Large intestine (tissue), 3 donors: ENCODE results near the gene CEP55. TPM values are rescaled to one million over a fixed set of nuclear protein-coding genes. Genes with fewer than 3 reads are reported as not detected.
"Not testable (repeated sequence)": the region's sequence is repeated elsewhere in the genome, so short reads cannot be mapped to it uniquely, and the experiment has no call there.

Experiments used
- DNase-seq, 2 donors: peaks; one replicate each; pipeline versions ENCODE4 v3.0.0 to v3.0.0-alpha.2; 2013
- H3K27ac ChIP-seq: one replicate; pipeline ENCODE4 v1.5.1; 2013; ENCODE audit warnings: low read length
- H3K27me3 ChIP-seq: 2 replicates; pipeline ENCODE4 v1.6.1; 2013; ENCODE audit warnings: low read length; ENCODE audit not compliant: control insufficient read depth, insufficient read depth
- H3K36me3 ChIP-seq: 2 replicates; pipeline ENCODE4 v1.6.1; 2013; ENCODE audit warnings: low read length; ENCODE audit not compliant: control insufficient read depth, insufficient read depth
- H3K4me1 ChIP-seq: one replicate; pipeline ENCODE4 v1.6.1; 2013; ENCODE audit warnings: low read length; ENCODE audit not compliant: control insufficient read depth, insufficient read depth
- H3K4me3 ChIP-seq: one replicate; pipeline ENCODE4 v1.5.1; 2013; ENCODE audit warnings: low read length
- H3K9me3 ChIP-seq: one replicate; pipeline ENCODE4 v1.6.1; 2013; ENCODE audit warnings: mild to moderate bottlenecking, low read depth, low read length, moderate library complexity; ENCODE audit not compliant: control insufficient read depth
- WGBS: methylation state at CpG from one replicate; pipeline ENCODE4 v1.1.5; 2013; ENCODE audit warnings: low lambda C conversion rate; ENCODE audit not compliant: insufficient coverage; 5-methylcytosine and 5-hydroxymethylcytosine counted together
- polyA plus RNA-seq: library from polyadenylated mRNA; unstranded; fragments of 120-200 nt; gene quantifications from one replicate; pipeline ENCODE4 v1.2.1, GENCODE V29; 2013

The CEP55 gene
- polyA plus RNA-seq, 1 donor, result 6.8 TPM

DNA sequence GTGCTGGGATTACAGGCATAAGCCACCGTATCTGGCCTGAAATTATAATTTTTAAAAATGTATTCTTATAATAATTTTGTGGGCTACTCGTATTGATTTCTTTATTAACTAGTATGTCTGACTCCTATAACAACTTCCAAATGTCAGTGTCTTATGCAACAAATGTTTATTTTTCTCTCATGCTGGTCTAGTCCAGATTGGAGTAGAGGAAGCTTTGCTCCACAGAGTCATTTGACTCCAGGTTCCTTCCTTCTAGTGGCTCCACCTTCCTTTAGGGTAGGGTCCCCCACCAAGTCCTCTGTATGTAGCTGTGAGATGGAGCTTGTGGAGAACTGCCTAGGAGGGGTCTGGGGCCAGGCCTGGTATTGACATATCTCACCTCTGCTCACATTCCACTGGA lies 8.7 kb downstream of the CEP55 start:
- no peaks in the 10 kb centered on the region for H3K27me3 ChIP-seq
- H3K4me1 ChIP-seq, result no peaks in the 10 kb centered on the region
- DNase-seq, result no peak
- WGBS, result no CpG with 5 or more reads among the region's 2 CpGs
- no peaks in the 10 kb centered on the region for H3K9me3 ChIP-seq
- H3K4me3 ChIP-seq, result no peak overlapping the region
- no peak overlapping the region for H3K27ac ChIP-seq
- H3K36me3 ChIP-seq, result no peaks in the 10 kb centered on the region

- DNase-seq, result no peak
- H3K36me3 ChIP-seq, result no peaks in the 10 kb centered on the region
- no peaks in the 10 kb centered on the region for H3K27me3 ChIP-seq
- no peak overlapping the region for H3K4me3 ChIP-seq
- no peak overlapping the region for H3K27ac ChIP-seq
- no peaks in the 10 kb centered on the region for H3K4me1 ChIP-seq
- 98% methylated on average over 6 of the region's 8 CpGs for WGBS
- no peaks in the 10 kb centered on the region for H3K9me3 ChIP-seq
Observed at GRCh38 chr10:93509816-93510215, 13.4 kb downstream of the CEP55 start.

GRCh38 chr10:93512565-93512964 lies 16.2 kb downstream of the CEP55 start:
- Histone ChIP-seq H3K36me3 (peaks cover 8% of the 10 kb centered on the region), H3K4me3 (no peak overlapping the region), H3K9me3 (no peaks in the 10 kb centered on the region), H3K4me1 (no peaks in the 10 kb centered on the region), H3K27me3 (no peaks in the 10 kb centered on the region), H3K27ac (no peak overlapping the region)
- WGBS, result 100% methylated on average over 1 of the region's 1 CpG
- no peak for DNase-seq

DNA sequence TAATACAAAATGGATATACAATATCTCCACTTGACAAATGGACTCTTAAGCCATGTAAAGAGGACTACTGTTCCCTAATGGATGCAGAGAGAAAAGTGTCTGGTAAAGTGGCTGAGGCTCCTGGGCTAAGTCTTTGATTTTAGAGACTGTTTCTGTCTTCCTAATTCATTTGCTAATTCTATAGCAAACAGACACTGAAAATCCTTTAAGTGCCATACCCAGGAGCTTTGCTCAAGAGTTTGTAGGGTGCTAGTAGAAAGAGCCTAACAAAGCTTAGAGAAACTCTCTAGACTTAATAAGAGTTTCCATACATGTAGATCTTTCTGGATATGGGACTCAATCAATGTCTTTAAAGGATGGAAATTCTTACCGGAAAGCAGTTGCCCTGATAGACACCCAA lies 16.7 kb downstream of the CEP55 start:
- H3K4me3 ChIP-seq, result no peak overlapping the region
- H3K27ac ChIP-seq, result no peak overlapping the region
- DNase-seq, result no peak
- no CpG with 5 or more reads among the region's 1 CpG for WGBS
- no peaks in the 10 kb centered on the region for H3K9me3 ChIP-seq
- no peaks in the 10 kb centered on the region for H3K27me3 ChIP-seq
- H3K36me3 ChIP-seq, result peaks cover 10% of the 10 kb centered on the region
- no peaks in the 10 kb centered on the region for H3K4me1 ChIP-seq

DNA sequence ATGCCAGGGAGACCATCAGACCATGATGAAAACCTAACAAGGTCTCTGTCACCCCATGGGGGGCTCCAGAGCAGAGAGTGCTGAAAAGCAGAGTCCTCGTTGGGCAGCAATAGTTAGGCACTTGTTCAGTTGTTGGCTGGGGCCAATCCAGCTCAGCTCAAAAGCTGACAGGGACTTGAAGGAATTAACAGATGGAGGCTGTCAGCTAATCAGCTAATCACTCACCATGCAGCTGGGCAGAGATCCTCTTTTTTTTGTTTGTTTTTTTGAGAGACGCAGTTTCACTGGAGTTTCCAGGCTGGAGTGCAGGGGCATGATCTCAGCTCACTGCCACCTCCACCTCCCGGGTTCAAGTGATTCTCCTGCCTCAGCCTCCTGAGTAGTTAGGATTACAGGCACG lies 18.1 kb downstream of the CEP55 start:
- WGBS, result no CpG with 5 or more reads among the region's 4 CpGs
- Histone ChIP-seq H3K4me3 (no peak overlapping the region), H3K4me1 (no peaks in the 10 kb centered on the region), H3K9me3 (no peaks in the 10 kb centered on the region), H3K27me3 (no peaks in the 10 kb centered on the region), H3K36me3 (peaks cover 17% of the 10 kb centered on the region), H3K27ac (no peak overlapping the region)
- DNase-seq, result no peak

DNA sequence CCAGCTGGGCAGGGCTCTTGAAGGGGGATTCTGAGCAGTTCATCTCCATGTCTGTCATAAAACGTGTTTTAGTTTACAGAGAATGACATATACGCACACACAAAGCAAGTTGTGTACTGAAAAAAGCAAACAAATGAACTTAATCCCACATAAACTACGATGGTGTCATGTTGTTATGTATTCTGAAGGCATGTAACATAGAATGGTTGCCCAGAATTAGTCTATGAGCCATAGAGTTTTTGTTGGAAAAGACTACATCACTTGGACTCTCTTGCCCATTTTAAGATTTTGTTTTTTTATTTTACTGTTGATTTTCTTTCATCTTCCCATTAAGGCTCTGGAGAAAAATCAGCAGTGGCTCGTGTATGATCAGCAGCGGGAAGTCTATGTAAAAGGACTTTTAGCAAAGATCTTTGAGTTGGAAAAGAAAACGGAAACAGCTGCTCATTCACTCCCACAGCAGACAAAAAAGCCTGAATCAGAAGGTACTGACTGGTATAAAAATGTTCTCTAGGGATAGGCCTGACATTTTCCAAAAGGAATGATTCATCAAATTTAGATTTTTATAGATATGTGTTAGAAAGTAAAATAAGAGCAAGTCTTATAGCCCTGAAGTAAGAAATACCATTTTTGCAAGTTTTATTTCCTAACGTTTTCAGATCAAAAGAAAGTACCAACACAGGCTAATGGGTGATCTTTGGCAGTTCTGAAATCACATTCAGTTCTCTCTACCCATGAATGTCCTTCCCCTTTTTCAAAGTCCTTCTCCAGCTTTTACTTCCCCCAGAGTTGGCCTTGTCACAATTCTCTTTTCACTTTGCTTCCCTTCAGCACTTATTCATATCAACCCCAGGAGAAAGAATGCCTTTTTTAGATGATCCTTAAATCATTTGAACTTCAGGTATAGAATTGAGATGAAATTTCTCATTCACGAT lies 18.9 kb downstream of the CEP55 start:
- WGBS, result 85% methylated on average over 4 of the region's 8 CpGs
- Histone ChIP-seq H3K27me3 (no peaks in the 10 kb centered on the region), H3K27ac (no peak overlapping the region), H3K4me1 (no peaks in the 10 kb centered on the region), H3K36me3 (peaks cover 19% of the 10 kb centered on the region), H3K4me3 (no peak overlapping the region), H3K9me3 (no peaks in the 10 kb centered on the region)
- no peak for DNase-seq

GRCh38 chr10:93516006-93516380 lies 19.6 kb downstream of the CEP55 start:
- no peak for DNase-seq
- Histone ChIP-seq H3K27me3 (no peaks in the 10 kb centered on the region), H3K27ac (no peak overlapping the region), H3K4me1 (no peaks in the 10 kb centered on the region), H3K4me3 (no peak overlapping the region), H3K9me3 (peaks cover 2% of the 10 kb centered on the region), H3K36me3 (peaks cover 19% of the 10 kb centered on the region)
- no CpG with 5 or more reads among the region's 1 CpG for WGBS

DNA sequence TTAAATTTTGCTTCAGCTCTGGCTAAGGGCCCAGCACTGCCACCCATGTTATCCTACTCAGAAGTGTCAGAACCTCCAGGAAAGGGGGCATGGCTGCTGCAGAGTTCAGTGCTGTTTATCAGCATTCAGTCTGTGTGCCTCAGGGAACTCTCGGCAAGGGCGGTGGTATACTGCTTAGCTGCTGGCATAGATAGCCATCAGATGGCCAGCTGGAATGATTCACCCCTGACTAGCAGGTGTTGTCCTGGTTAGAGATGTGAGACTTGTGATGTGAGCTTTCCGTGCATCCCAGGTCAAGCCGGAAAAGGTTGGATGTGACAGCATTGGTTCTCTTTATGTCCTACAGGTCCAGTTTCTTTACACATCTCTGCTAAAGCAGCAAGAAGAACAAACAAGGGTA lies 22.1 kb downstream of the CEP55 start:
- no CpG with 5 or more reads among the region's 4 CpGs for WGBS
- no peak overlapping the region for H3K27ac ChIP-seq
- H3K36me3 ChIP-seq, result peaks cover 19% of the 10 kb centered on the region
- H3K9me3 ChIP-seq, result peaks cover 6% of the 10 kb centered on the region
- no peak overlapping the region for H3K4me3 ChIP-seq
- DNase-seq, result no peak
- no peaks in the 10 kb centered on the region for H3K4me1 ChIP-seq
- no peaks in the 10 kb centered on the region for H3K27me3 ChIP-seq

GRCh38 chr10:93535293-93535692 lies 38.9 kb downstream of the CEP55 start:
- no peaks in the 10 kb centered on the region for H3K9me3 ChIP-seq
- H3K36me3 ChIP-seq, result no peaks in the 10 kb centered on the region
- no peaks in the 10 kb centered on the region for H3K4me1 ChIP-seq
- no peak overlapping the region for H3K4me3 ChIP-seq
- H3K27ac ChIP-seq, result no peak overlapping the region
- WGBS, result no CpG with 5 or more reads among the region's 5 CpGs
- H3K27me3 ChIP-seq, result no peaks in the 10 kb centered on the region
- no peak for DNase-seq

DNA sequence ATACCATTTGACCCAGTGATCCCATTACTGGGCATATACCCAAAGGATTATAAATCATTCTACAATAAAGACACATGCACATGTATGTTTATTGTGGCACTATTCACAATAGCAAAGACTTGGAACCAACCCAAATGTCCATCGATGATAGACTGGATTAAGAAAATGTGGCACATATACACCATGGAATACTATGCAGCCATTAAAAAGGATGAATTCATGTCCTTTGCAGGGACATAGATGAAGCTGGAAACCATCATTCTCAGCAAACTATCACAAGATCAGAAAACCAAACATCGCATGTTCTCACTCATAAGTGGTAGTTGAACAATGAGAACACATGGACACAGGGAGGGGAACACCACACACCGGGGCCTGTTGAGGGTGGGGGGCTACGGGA lies 44.5 kb downstream of the CEP55 start:
- not testable (repeated sequence) for H3K27ac ChIP-seq, H3K4me3 ChIP-seq, H3K27me3 ChIP-seq, H3K9me3 ChIP-seq, H3K36me3 ChIP-seq, H3K4me1 ChIP-seq, DNase-seq
- 100% methylated on average over 1 of the region's 4 CpGs for WGBS
